Upper lobe of right lung (tissue), 1 donor: ENCODE measurements around the gene CADPS2. TPM values are rescaled to one million over a fixed set of nuclear protein-coding genes. Genes with fewer than 3 reads are reported as not detected.

Source experiments
- ATAC-seq: fragments of 200-7000 bp; cut with Tn5 transposase; one replicate; pipeline ENCODE4 v1.9.1; 2020; ENCODE audit warnings: mild to moderate bottlenecking, moderate library complexity
- DNase-seq: peaks from one replicate; pipeline ENCODE4 v3.0.0-alpha.2; 2020
- H3K27ac ChIP-seq: fragments of 200-600 bp; one replicate; pipeline ENCODE4 v1.8.0; 2022
- H3K27me3 ChIP-seq: fragments of 200-600 bp; one replicate; pipeline ENCODE4 v1.8.0; 2022; ENCODE audit warnings: mild to moderate bottlenecking
- H3K36me3 ChIP-seq: fragments of 200-600 bp; one replicate; pipeline ENCODE4 v1.8.0; 2022
- H3K4me1 ChIP-seq: fragments of 200-600 bp; one replicate; pipeline ENCODE4 v1.8.0; 2022
- H3K4me3 ChIP-seq: fragments of 200-600 bp; one replicate; pipeline ENCODE4 v1.8.0; 2022; ENCODE audit warnings: mild to moderate bottlenecking
- H3K9me3 ChIP-seq: fragments of 200-600 bp; one replicate; pipeline ENCODE4 v1.8.0; 2022
- intact Hi-C: fragments of 100-400 bp; cut with DNase I; formaldehyde crosslinking; loops from one replicate; pipeline ENCODE4 v1.11.0; 2022
- total RNA-seq: library from RNA; stranded (reverse); fragmentation: NEBNext Ultra II Directional; extraction: Animal tissue kit (Norgen Biotek cat#: 25700); gene quantifications from one replicate; pipeline ENCODE4 v1.2.1, GENCODE V29; 2021
- TF ChIP-seq, protein P1 (sequence below): fragments of 200-600 bp; IDR thresholded peaks from one replicate; pipeline ENCODE4 v1.8.0; 2022; ENCODE audit warnings: antibody characterized with exemption
- donor health status: DM: no; HTN: yes; CAD: no; lungs with severe emphysema.

Gene CADPS2
- total RNA-seq, 1 donor from 2014 or later = 46.1 TPM

DNA sequence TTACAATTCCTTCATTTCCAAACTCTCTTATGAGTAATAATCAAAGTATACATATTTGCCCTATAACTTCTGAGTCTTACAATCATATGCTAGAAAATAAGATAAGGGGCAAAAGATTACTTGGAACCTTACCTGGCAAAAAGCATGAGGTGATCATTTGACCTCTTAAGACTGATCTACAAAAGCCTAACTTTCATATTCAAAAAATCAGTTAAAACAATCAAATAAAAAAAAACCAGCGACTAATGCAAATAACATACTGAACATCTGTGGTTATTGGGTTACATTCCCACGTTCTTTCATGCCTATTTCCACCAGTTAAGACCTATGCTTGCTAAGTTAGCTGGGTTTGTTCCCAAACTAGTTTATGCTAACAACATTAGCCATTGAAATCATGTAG, 375.0 kb downstream of the CADPS2 start:
- TF ChIP-seq, protein P1, sequence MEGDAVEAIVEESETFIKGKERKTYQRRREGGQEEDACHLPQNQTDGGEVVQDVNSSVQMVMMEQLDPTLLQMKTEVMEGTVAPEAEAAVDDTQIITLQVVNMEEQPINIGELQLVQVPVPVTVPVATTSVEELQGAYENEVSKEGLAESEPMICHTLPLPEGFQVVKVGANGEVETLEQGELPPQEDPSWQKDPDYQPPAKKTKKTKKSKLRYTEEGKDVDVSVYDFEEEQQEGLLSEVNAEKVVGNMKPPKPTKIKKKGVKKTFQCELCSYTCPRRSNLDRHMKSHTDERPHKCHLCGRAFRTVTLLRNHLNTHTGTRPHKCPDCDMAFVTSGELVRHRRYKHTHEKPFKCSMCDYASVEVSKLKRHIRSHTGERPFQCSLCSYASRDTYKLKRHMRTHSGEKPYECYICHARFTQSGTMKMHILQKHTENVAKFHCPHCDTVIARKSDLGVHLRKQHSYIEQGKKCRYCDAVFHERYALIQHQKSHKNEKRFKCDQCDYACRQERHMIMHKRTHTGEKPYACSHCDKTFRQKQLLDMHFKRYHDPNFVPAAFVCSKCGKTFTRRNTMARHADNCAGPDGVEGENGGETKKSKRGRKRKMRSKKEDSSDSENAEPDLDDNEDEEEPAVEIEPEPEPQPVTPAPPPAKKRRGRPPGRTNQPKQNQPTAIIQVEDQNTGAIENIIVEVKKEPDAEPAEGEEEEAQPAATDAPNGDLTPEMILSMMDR = no peak
- H3K36me3 ChIP-seq = no peaks in the 10 kb centered on the region
- H3K4me1 ChIP-seq = no peaks in the 10 kb centered on the region
- no peak for DNase-seq
- intact Hi-C loops = no loop called here
- H3K27me3 ChIP-seq = no peaks in the 10 kb centered on the region
- H3K9me3 ChIP-seq = no peaks in the 10 kb centered on the region
- no peak overlapping the region for H3K27ac ChIP-seq
- no peak overlapping the region for H3K4me3 ChIP-seq
- ATAC-seq = no peak

- Histone ChIP-seq H3K9me3 (no peaks in the 10 kb centered on the region), H3K27ac (no peak overlapping the region), H3K36me3 (no peaks in the 10 kb centered on the region), H3K4me3 (no peak overlapping the region), H3K27me3 (no peaks in the 10 kb centered on the region), H3K4me1 (no peaks in the 10 kb centered on the region)
- TF ChIP-seq, protein P1 = no peak
- no peak for DNase-seq
- intact Hi-C loops = no loop called here
- no peak for ATAC-seq
Measured at GRCh38 chr7:122507591-122507990, 378.7 kb downstream of the CADPS2 start.

GRCh38 chr7:122492007-122492406, 394.3 kb downstream of the CADPS2 start:
- DNase-seq = no peak
- TF ChIP-seq, protein P1 = no peak
- intact Hi-C loops = no loop called here
- Histone ChIP-seq H3K36me3 (no peaks in the 10 kb centered on the region), H3K9me3 (no peaks in the 10 kb centered on the region), H3K4me1 (no peaks in the 10 kb centered on the region), H3K27ac (no peak overlapping the region), H3K27me3 (no peaks in the 10 kb centered on the region), H3K4me3 (no peak overlapping the region)
- ATAC-seq = no peak

- TF ChIP-seq, protein P1 = no peak
- Histone ChIP-seq H3K9me3 (no peaks in the 10 kb centered on the region), H3K36me3 (no peaks in the 10 kb centered on the region), H3K4me3 (no peak overlapping the region), H3K27me3 (no peaks in the 10 kb centered on the region), H3K4me1 (no peaks in the 10 kb centered on the region), H3K27ac (no peak overlapping the region)
- intact Hi-C loops = no loop called here
- no peak for ATAC-seq
- no peak for DNase-seq
Measured at GRCh38 chr7:122488241-122488640, 398.0 kb downstream of the CADPS2 start.

GRCh38 chr7:122487131-122487530, 399.1 kb downstream of the CADPS2 start:
- DNase-seq (no peak), ATAC-seq (no peak)
- H3K27ac ChIP-seq = no peak overlapping the region
- H3K27me3 ChIP-seq = no peaks in the 10 kb centered on the region
- TF ChIP-seq, protein P1 = no peak
- H3K9me3 ChIP-seq = no peaks in the 10 kb centered on the region
- no peaks in the 10 kb centered on the region for H3K4me1 ChIP-seq
- H3K4me3 ChIP-seq = no peak overlapping the region
- intact Hi-C loops = no loop called here
- no peaks in the 10 kb centered on the region for H3K36me3 ChIP-seq

DNA sequence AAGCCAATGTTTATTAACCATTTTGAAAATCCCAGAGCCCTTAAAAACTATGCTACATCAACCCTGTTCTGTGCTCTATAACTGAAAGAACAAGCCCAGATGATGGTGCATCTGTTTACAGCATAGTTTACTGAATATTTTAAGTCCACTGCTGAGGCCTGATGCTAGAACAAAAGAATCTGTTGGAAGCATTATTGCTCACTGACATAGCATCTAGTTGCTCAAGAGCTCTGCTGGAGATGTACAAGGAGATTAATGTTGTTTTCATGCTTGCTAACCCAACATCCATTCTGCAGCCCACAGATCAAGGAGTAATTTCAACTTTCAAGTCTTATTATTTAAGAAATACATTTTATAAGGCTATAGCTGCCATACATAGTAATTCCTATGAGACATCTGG, 400.4 kb downstream of the CADPS2 start:
- H3K4me1 ChIP-seq = no peaks in the 10 kb centered on the region
- no peaks in the 10 kb centered on the region for H3K27me3 ChIP-seq
- H3K4me3 ChIP-seq = no peak overlapping the region
- no peak overlapping the region for H3K27ac ChIP-seq
- DNase-seq (no peak), ATAC-seq (no peak)
- H3K9me3 ChIP-seq = no peaks in the 10 kb centered on the region
- no peaks in the 10 kb centered on the region for H3K36me3 ChIP-seq
- intact Hi-C loops = no loop called here
- TF ChIP-seq, protein P1 = no peak
